Measurements from ENCODE around the gene GRIN1.

The GRIN1 gene

GRCh38 chr9:137114220-137114612 lies 24.7 kb upstream of the GRIN1 start:
- Histone ChIP-seq H3K4me1 (ENCODE audit: insufficient read depth, low read length, poor library complexity, severe bottlenecking) (peaks cover 7% of the 10 kb centered on the region), H2AFZ (ENCODE audit: low read length) (peak overlapping the region; percentile 56; the same call in 1 of the 2 replicates), H3K36me3 (ENCODE audit: insufficient read depth, low read length) (peaks cover 7% of the 10 kb centered on the region; the same call in 1 of the 2 replicates), H3K9me2 (replicated peaks; ENCODE audit: low read depth, low read length) (no peaks in the 10 kb centered on the region), H3K4me2 (ENCODE audit: low read depth, low read length, poor library complexity, severe bottlenecking) (peak overlapping the region; percentile 90), H4K20me1 (ENCODE audit: insufficient read depth, low read length, poor library complexity, severe bottlenecking) (no peaks in the 10 kb centered on the region), H3K79me2 (ENCODE audit: insufficient read depth, low read length) (no peaks in the 10 kb centered on the region), H3K9ac (ENCODE audit: low read depth, low read length, poor library complexity, severe bottlenecking) (peak overlapping the region; percentile 78), H3F3A (ENCODE audit: low read depth) (no peaks in the 10 kb centered on the region), H3K9me3 (ENCODE audit: insufficient read depth, low read depth, low read length) (no peaks in the 10 kb centered on the region), H3K4me3 (ENCODE audit: low read length, poor library complexity, severe bottlenecking) (peak overlapping the region; percentile 75), H3K27me3 (ENCODE audit: insufficient read depth, low read length, poor library complexity, severe bottlenecking) (no peaks in the 10 kb centered on the region)
- TF ChIP-seq, protein P1, sequence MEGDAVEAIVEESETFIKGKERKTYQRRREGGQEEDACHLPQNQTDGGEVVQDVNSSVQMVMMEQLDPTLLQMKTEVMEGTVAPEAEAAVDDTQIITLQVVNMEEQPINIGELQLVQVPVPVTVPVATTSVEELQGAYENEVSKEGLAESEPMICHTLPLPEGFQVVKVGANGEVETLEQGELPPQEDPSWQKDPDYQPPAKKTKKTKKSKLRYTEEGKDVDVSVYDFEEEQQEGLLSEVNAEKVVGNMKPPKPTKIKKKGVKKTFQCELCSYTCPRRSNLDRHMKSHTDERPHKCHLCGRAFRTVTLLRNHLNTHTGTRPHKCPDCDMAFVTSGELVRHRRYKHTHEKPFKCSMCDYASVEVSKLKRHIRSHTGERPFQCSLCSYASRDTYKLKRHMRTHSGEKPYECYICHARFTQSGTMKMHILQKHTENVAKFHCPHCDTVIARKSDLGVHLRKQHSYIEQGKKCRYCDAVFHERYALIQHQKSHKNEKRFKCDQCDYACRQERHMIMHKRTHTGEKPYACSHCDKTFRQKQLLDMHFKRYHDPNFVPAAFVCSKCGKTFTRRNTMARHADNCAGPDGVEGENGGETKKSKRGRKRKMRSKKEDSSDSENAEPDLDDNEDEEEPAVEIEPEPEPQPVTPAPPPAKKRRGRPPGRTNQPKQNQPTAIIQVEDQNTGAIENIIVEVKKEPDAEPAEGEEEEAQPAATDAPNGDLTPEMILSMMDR (conservative IDR thresholded peaks at IDR 0.05; ENCODE audit: low read length): no peak
- no peak for TF ChIP-seq EZH2phosphoT487 (IDR thresholded peaks at IDR 0.05; ENCODE audit: borderline replicate concordance)

- Histone ChIP-seq H3K27me3 (ENCODE audit: insufficient read depth, low read length, poor library complexity, severe bottlenecking) (no peaks in the 10 kb centered on the region), H3K4me3 (ENCODE audit: low read length, poor library complexity, severe bottlenecking) (peak within 1 kb of the TSS; percentile 75), H3K9me2 (replicated peaks; ENCODE audit: low read depth, low read length) (no peaks in the 10 kb centered on the region), H3K4me2 (ENCODE audit: low read depth, low read length, poor library complexity, severe bottlenecking) (peak within 1 kb of the TSS; percentile 90), H3K4me1 (ENCODE audit: insufficient read depth, low read length, poor library complexity, severe bottlenecking) (peaks cover 7% of the 10 kb centered on the region), H3F3A (ENCODE audit: low read depth) (no peaks in the 10 kb centered on the region), H3K9ac (ENCODE audit: low read depth, low read length, poor library complexity, severe bottlenecking) (peak within 1 kb of the TSS; percentile 78), H3K9me3 (ENCODE audit: insufficient read depth, low read depth, low read length) (no peaks in the 10 kb centered on the region), H3K36me3 (ENCODE audit: insufficient read depth, low read length) (peaks cover 1% of the 10 kb centered on the region; the same call in 1 of the 2 replicates), H3K79me2 (ENCODE audit: insufficient read depth, low read length) (no peaks in the 10 kb centered on the region), H4K20me1 (ENCODE audit: insufficient read depth, low read length, poor library complexity, severe bottlenecking) (no peaks in the 10 kb centered on the region), H2AFZ (ENCODE audit: low read length) (peak within 1 kb of the TSS; percentile 90; the same call in 1 of the 2 replicates)
- TF ChIP-seq, protein P1 (conservative IDR thresholded peaks at IDR 0.05; ENCODE audit: low read length): no peak
- no peak for TF ChIP-seq EZH2phosphoT487 (IDR thresholded peaks at IDR 0.05; ENCODE audit: borderline replicate concordance)
Measured at GRCh38 chr9:137114613-137115393, 24.2 kb upstream of the GRIN1 start, which contains the start of gene DPP7. Gene DPP7 (minus strand): TSS chr9:137114733. CDS start chr9:137114713, 20 bp downstream.

- peaks cover 7% of the 10 kb centered on the region for H3K4me1 ChIP-seq (ENCODE audit: insufficient read depth, low read length, poor library complexity, severe bottlenecking)
- H3K9ac ChIP-seq (ENCODE audit: low read depth, low read length, poor library complexity, severe bottlenecking): peak overlapping the region; percentile 78
- H3K27me3 ChIP-seq (ENCODE audit: insufficient read depth, low read length, poor library complexity, severe bottlenecking): no peaks in the 10 kb centered on the region
- no peaks in the 10 kb centered on the region; the same call in 1 of the 2 replicates for H3K36me3 ChIP-seq (ENCODE audit: insufficient read depth, low read length)
- no peaks in the 10 kb centered on the region for H4K20me1 ChIP-seq (ENCODE audit: insufficient read depth, low read length, poor library complexity, severe bottlenecking)
- peak overlapping the region; percentile 90 for H3K4me2 ChIP-seq (ENCODE audit: low read depth, low read length, poor library complexity, severe bottlenecking)
- H3K4me3 ChIP-seq (ENCODE audit: low read length, poor library complexity, severe bottlenecking): peak overlapping the region; percentile 75
- H3K9me2 ChIP-seq (replicated peaks; ENCODE audit: low read depth, low read length): no peaks in the 10 kb centered on the region
- H3K79me2 ChIP-seq (ENCODE audit: insufficient read depth, low read length): no peaks in the 10 kb centered on the region
- H2AFZ ChIP-seq (ENCODE audit: low read length): no peak overlapping the region
- H3K9me3 ChIP-seq (ENCODE audit: insufficient read depth, low read depth, low read length): no peaks in the 10 kb centered on the region
- TF ChIP-seq, protein P1 (conservative IDR thresholded peaks at IDR 0.05; ENCODE audit: low read length): no peak; the same call in 1 of the 2 replicates
- TF ChIP-seq EZH2phosphoT487 (IDR thresholded peaks at IDR 0.05; ENCODE audit: borderline replicate concordance): no peak
- H3F3A ChIP-seq (ENCODE audit: low read depth): no peaks in the 10 kb centered on the region
Measured at GRCh38 chr9:137115394-137116026, 23.4 kb upstream of the GRIN1 start.
